Esophagus squamous epithelium (tissue), 4 donors: ENCODE measurements around the gene C19orf25.
A peak's percentile ranks its signal among the peaks of the same experiment; 100 is the strongest.

Experiments used
- CTCF ChIP-seq, 6 experiments: fragments of 450-650 bp in 4 of 6; fragments of 200-600 bp in 2 of 6; sonication (generic) in 2 of 6; IDR thresholded peaks; one replicate each; pipeline ENCODE4 v1.5.1; 2016 to 2019; ENCODE audit warnings: antibody characterized with exemption in 6 of 6, mild to moderate bottlenecking in 4 of 6, moderate library complexity in 4 of 6
- POLR2A ChIP-seq, 4 donors: fragments of 450-650 bp; IDR thresholded peaks; one replicate each; pipeline ENCODE4 v1.6.1; 2017; ENCODE audit warnings: antibody characterized with exemption in 4 of 4, mild to moderate bottlenecking in 4 of 4, moderate library complexity in 3 of 4

GRCh38 chr19:1513499-1514294 lies 34.7 kb upstream of the C19orf25 start:
- TF ChIP-seq CTCF (IDR thresholded peaks at IDR 0.05) (peak; percentile 44 to 83 (median 70)), POLR2A (IDR thresholded peaks at IDR 0.05) (no peak)
